Measurements from ENCODE around the gene CEP63. TPM values are rescaled to one million over a fixed set of nuclear protein-coding genes. Genes with fewer than 3 reads are reported as not detected.

Gene CEP63
- total RNA-seq, 1 experiment from 2014 or later, result 19.1 TPM

GRCh38 chr3:134564991-134565390 lies 79.1 kb downstream of the CEP63 start:
- Histone ChIP-seq H3K36me3 (ENCODE audit: control insufficient read depth in 1 of 2, insufficient read depth in 2 of 2, low read length in 2 of 2) (no peaks in the 10 kb centered on the region), H3K4me1 (ENCODE audit: control insufficient read depth in 1 of 2, insufficient read depth in 2 of 2, low read length in 2 of 2) (no peaks in the 10 kb centered on the region), H3K9me3 (ENCODE audit: control insufficient read depth in 1 of 2, insufficient read depth in 1 of 2, low read depth in 1 of 2, low read length in 2 of 2) (no peaks in the 10 kb centered on the region), H3K27ac (ENCODE audit: low read depth, low read length) (no peak overlapping the region), H2AFZ (ENCODE audit: low read depth, low read length, poor library complexity, severe bottlenecking) (no peak overlapping the region), H3K79me2 (ENCODE audit: insufficient read depth, low read length) (no peaks in the 10 kb centered on the region), H3K9ac (ENCODE audit: low read length) (no peak overlapping the region), H3K4me2 (ENCODE audit: low read length) (no peak overlapping the region), H3K27me3 (ENCODE audit: insufficient read depth, low read length) (no peaks in the 10 kb centered on the region), H3K9me2 (ENCODE audit: insufficient read depth) (no peaks in the 10 kb centered on the region), H3K4me3 (replicated peaks in 1 of 2; ENCODE audit: low read depth in 1 of 2, low read length in 2 of 2) (no peak overlapping the region), H4K20me1 (ENCODE audit: insufficient read depth) (no peaks in the 10 kb centered on the region)
- no peak for DNase-seq (ENCODE audit: low read depth, low spot score)
- CTCF ChIA-PET, result no interaction called here
- POLR2A ChIA-PET, result no interaction called here
- BruUV-seq (replicated peaks), result no TSS peak
- no peak for TF ChIP-seq SP1 (IDR thresholded peaks at IDR 0.05; ENCODE audit: low read depth)
- ATAC-seq, result no peak
- intact Hi-C loops (cut with micrococcal nuclease), result no loop called here
- RAD21 ChIA-PET (ENCODE audit: low non-redundant PET in 1 of 2, low total read pairs in 2 of 2, uncharacterized antibody in 2 of 2, unreplicated experiment in 2 of 2), result no interaction called here

- H4K20me1 ChIP-seq (ENCODE audit: insufficient read depth), result no peaks in the 10 kb centered on the region
- no peak for ATAC-seq
- ChIA-PET RAD21 (ENCODE audit: low non-redundant PET in 1 of 2, low total read pairs in 2 of 2, uncharacterized antibody in 2 of 2, unreplicated experiment in 2 of 2) (no interaction called here), POLR2A (no interaction called here), CTCF (no interaction called here)
- H3K36me3 ChIP-seq (ENCODE audit: control insufficient read depth in 1 of 2, insufficient read depth in 2 of 2, low read length in 2 of 2), result no peaks in the 10 kb centered on the region
- no peak for TF ChIP-seq YY1 (IDR thresholded peaks at IDR 0.05; ENCODE audit: extremely low read depth, insufficient replicate concordance, low read depth, low read length)
- TF ChIP-seq SIN3A (IDR thresholded peaks at IDR 0.05; ENCODE audit: low read depth), result no peak
- TF ChIP-seq FOSL1 (IDR thresholded peaks at IDR 0.05; ENCODE audit: low read depth), result no peak
- TF ChIP-seq CTCF (IDR thresholded peaks at IDR 0.05 in 2 of 3, conservative IDR thresholded peaks at IDR 0.05 in 1 of 3; ENCODE audit: borderline replicate concordance in 1 of 3, insufficient read depth in 1 of 3, low read depth in 2 of 3, low read length in 2 of 3), result no peak
- TF ChIP-seq SP1 (IDR thresholded peaks at IDR 0.05; ENCODE audit: low read depth), result no peak
- no peak for TF ChIP-seq SRF (IDR thresholded peaks at IDR 0.05; ENCODE audit: low read depth)
- no peak for TF ChIP-seq POLR2AphosphoS5 (IDR thresholded peaks at IDR 0.05; ENCODE audit: low read depth, low read length)
- no peak for TF ChIP-seq EGR1 (IDR thresholded peaks at IDR 0.05; ENCODE audit: low read depth)
- TF ChIP-seq EZH2 (IDR thresholded peaks at IDR 0.05), result no peak
- TF ChIP-seq TCF7L2 (IDR thresholded peaks at IDR 0.05; ENCODE audit: borderline replicate concordance, extremely low read depth, insufficient read depth, insufficient read length), result no peak
- TF ChIP-seq ELF1 (IDR thresholded peaks at IDR 0.05; ENCODE audit: borderline replicate concordance, low read depth), result no peak
- no peak for TF ChIP-seq MAX (IDR thresholded peaks at IDR 0.05)
- TF ChIP-seq JUND (IDR thresholded peaks at IDR 0.05), result no peak
- H3K4me3 ChIP-seq (replicated peaks in 1 of 2; ENCODE audit: low read depth in 1 of 2, low read length in 2 of 2), result no peak overlapping the region
- no peak overlapping the region for H2AFZ ChIP-seq (ENCODE audit: low read depth, low read length, poor library complexity, severe bottlenecking)
- DNase-seq (ENCODE audit: low read depth, low spot score), result no peak
- no peak overlapping the region for H3K27ac ChIP-seq (ENCODE audit: low read depth, low read length)
- intact Hi-C loops (cut with micrococcal nuclease), result no loop called here
- no peaks in the 10 kb centered on the region for H3K9me3 ChIP-seq (ENCODE audit: control insufficient read depth in 1 of 2, insufficient read depth in 1 of 2, low read depth in 1 of 2, low read length in 2 of 2)
- no peaks in the 10 kb centered on the region for H3K27me3 ChIP-seq (ENCODE audit: insufficient read depth, low read length)
- H3K4me2 ChIP-seq (ENCODE audit: low read length), result no peak overlapping the region
- no TSS peak for BruUV-seq (replicated peaks)
- no peak overlapping the region for H3K9ac ChIP-seq (ENCODE audit: low read length)
- H3K79me2 ChIP-seq (ENCODE audit: insufficient read depth, low read length), result no peaks in the 10 kb centered on the region
- no peaks in the 10 kb centered on the region for H3K9me2 ChIP-seq (ENCODE audit: insufficient read depth)
- H3K4me1 ChIP-seq (ENCODE audit: control insufficient read depth in 1 of 2, insufficient read depth in 2 of 2, low read length in 2 of 2), result no peaks in the 10 kb centered on the region
Observed at GRCh38 chr3:134567605-134568004, 81.7 kb downstream of the CEP63 start.

All from HCT116 (cell line).